Common myeloid progenitor, CD34-positive (primary cell): ENCODE results near the gene FAR2.

Source experiments
- CTCF ChIA-PET: fragments of 350-600 bp; sonication (Branson Sonifier 250); formaldehyde crosslinking; loops from one replicate; lab custom pipeline; 2021; ENCODE audit warnings: antibody characterized with exemption; lab: Charles Lee
- POLR2A ChIA-PET: fragments of 350-600 bp; sonication (Branson Sonifier 250); formaldehyde crosslinking; loops from one replicate; lab custom pipeline; 2021; ENCODE audit warnings: antibody characterized with exemption; lab: Charles Lee
- DNase-seq, 3 donors: peaks; one replicate each; pipeline versions ENCODE4 v3.0.0 to v3.0.0-alpha.2; 2013
- H3K27ac ChIP-seq, 2 experiments: 1 replicate in 1 of 2; 2 replicates in 1 of 2; pipeline ENCODE4 v1.7.0; 2013; ENCODE audit warnings: inconsistent platforms in 2 of 2, low read length in 2 of 2, mild to moderate bottlenecking in 2 of 2, low read depth in 1 of 2, moderate library complexity in 1 of 2; ENCODE audit not compliant: severe bottlenecking in 2 of 2, insufficient read depth in 1 of 2, poor library complexity in 1 of 2
- H3K27me3 ChIP-seq, 5 experiments: replicated peaks in 2 of 5; 1 replicate in 3 of 5; 2 replicates in 2 of 5; pipeline versions ENCODE4 v1.6.1 to v1.7.0; 2013; ENCODE audit warnings: low read length in 4 of 5, mild to moderate bottlenecking in 2 of 5, moderate library complexity in 2 of 5, inconsistent platforms in 1 of 5; ENCODE audit not compliant: insufficient read depth in 5 of 5, control insufficient read depth in 4 of 5
- H3K36me3 ChIP-seq, 4 experiments: 1 replicate in 2 of 4; 2 replicates in 2 of 4; pipeline versions ENCODE4 v1.6.1 to v1.7.0; 2013; ENCODE audit warnings: low read length in 3 of 4, control low read depth in 1 of 4, mild to moderate bottlenecking in 1 of 4; ENCODE audit not compliant: control insufficient read depth in 4 of 4, insufficient read depth in 4 of 4
- H3K4me1 ChIP-seq, 4 experiments: 1 replicate in 3 of 4; 2 replicates in 1 of 4; pipeline versions ENCODE4 v1.6.1 to v1.7.1; 2013; ENCODE audit warnings: low read length in 3 of 4, mild to moderate bottlenecking in 3 of 4, control low read depth in 1 of 4, inconsistent platforms in 1 of 4, moderate library complexity in 1 of 4; ENCODE audit not compliant: control insufficient read depth in 4 of 4, insufficient read depth in 4 of 4; ENCODE audit errors: control extremely low read depth in 1 of 4
- H3K4me3 ChIP-seq, 7 experiments: 1 replicate in 4 of 7; 2 replicates in 3 of 7; pipeline versions ENCODE4 v1.5.1 to v1.7.0; 2013; ENCODE audit warnings: mild to moderate bottlenecking in 7 of 7, low read length in 6 of 7, moderate library complexity in 6 of 7, inconsistent platforms in 2 of 7, low read depth in 2 of 7, control low read depth in 1 of 7; ENCODE audit not compliant: insufficient read depth in 4 of 7, control insufficient read depth in 1 of 7; ENCODE audit errors: extremely low read depth in 1 of 7
- H3K9me3 ChIP-seq, 5 experiments: 1 replicate in 4 of 5; 2 replicates in 1 of 5; pipeline versions ENCODE4 v1.6.1 to v1.7.1; 2013; ENCODE audit warnings: low read length in 4 of 5, mild to moderate bottlenecking in 2 of 5, inconsistent platforms in 1 of 5, low read depth in 1 of 5, moderate library complexity in 1 of 5; ENCODE audit not compliant: control insufficient read depth in 4 of 5, insufficient read depth in 2 of 5; ENCODE audit errors: control extremely low read depth in 1 of 5
- WGBS: methylation state at CpG from one replicate; pipeline ENCODE4 v1.1.5; 2013; ENCODE audit not compliant: insufficient coverage; 5-methylcytosine and 5-hydroxymethylcytosine counted together

The FAR2 gene

GRCh38 chr12:29365091-29365490 is 216.0 kb downstream of the FAR2 start:
- no peak overlapping the region for H3K27ac ChIP-seq
- H3K36me3 ChIP-seq = peaks cover 13 to 40% (median 26%) of the 10 kb centered on the region in 4 experiments
- peaks cover 0 to 2% (median 1%) of the 10 kb centered on the region in 5 experiments for H3K9me3 ChIP-seq
- ChIA-PET POLR2A (no interaction called here), CTCF (interaction anchor here (0.8 to 1.8 kb wide), 2 partner anchors 11 to 123 kb away, joined by 3 to 6 read pairs; no protein-coding TSS in a partner anchor)
- no peaks in the 10 kb centered on the region for H3K27me3 ChIP-seq
- no peak overlapping the region for H3K4me3 ChIP-seq
- DNase-seq = no peak
- no CpG with 5 or more reads among the region's 2 CpGs for WGBS
- no peaks in the 10 kb centered on the region for H3K4me1 ChIP-seq

GRCh38 chr12:29374012-29374411 is 224.9 kb downstream of the FAR2 start:
- Histone ChIP-seq H3K36me3 (peaks cover 0 to 26% (median 18%) of the 10 kb centered on the region in 4 experiments), H3K4me3 (no peak overlapping the region), H3K9me3 (no peaks in the 10 kb centered on the region), H3K27me3 (no peaks in the 10 kb centered on the region), H3K27ac (no peak overlapping the region), H3K4me1 (peaks cover 0 to 2% (median 0%) of the 10 kb centered on the region in 4 experiments)
- CTCF ChIA-PET = no interaction called here
- DNase-seq = no peak
- POLR2A ChIA-PET = no interaction called here
- 96% methylated on average over 2 of the region's 2 CpGs for WGBS

GRCh38 chr12:29374913-29375312 is 225.8 kb downstream of the FAR2 start:
- Histone ChIP-seq H3K9me3 (no peaks in the 10 kb centered on the region), H3K36me3 (peaks cover 0 to 19% (median 14%) of the 10 kb centered on the region in 4 experiments), H3K27me3 (no peaks in the 10 kb centered on the region), H3K4me1 (peaks cover under 1 to 9% (median 6%) of the 10 kb centered on the region in 4 experiments), H3K27ac (no peak overlapping the region), H3K4me3 (no peak overlapping the region)
- DNase-seq = no peak
- WGBS = 96% methylated on average over 2 of the region's 4 CpGs
- ChIA-PET CTCF (interaction anchor here (1.1 kb wide), 1 partner anchor 53 kb away, joined by 3 read pairs; no protein-coding TSS in a partner anchor), POLR2A (no interaction called here)

- H3K27me3 ChIP-seq = no peaks in the 10 kb centered on the region
- H3K4me1 ChIP-seq = peaks cover 4 to 15% (median 12%) of the 10 kb centered on the region in 4 experiments
- H3K9me3 ChIP-seq = no peaks in the 10 kb centered on the region
- no peak overlapping the region for H3K27ac ChIP-seq
- DNase-seq = no peak
- no peak overlapping the region for H3K4me3 ChIP-seq
- peaks cover 0 to 14% (median 13%) of the 10 kb centered on the region in 4 experiments for H3K36me3 ChIP-seq
- CTCF ChIA-PET = interaction anchor here (0.7 to 2.1 kb wide), 3 partner anchors 10 to 228 kb away, joined by 3 to 6 read pairs (median 3); no protein-coding TSS in a partner anchor
- POLR2A ChIA-PET = no interaction called here
- WGBS = 100% methylated on average over 2 of the region's 2 CpGs
Measured at GRCh38 chr12:29376118-29376517, 227.0 kb downstream of the FAR2 start.

GRCh38 chr12:29380536-29381523 is 231.8 kb downstream of the FAR2 start, which contains the start of gene ERGIC2:
TSS of gene ERGIC2 (minus strand) at chr12:29381172. CDS start at chr12:29371633, 9,539 bp downstream.
- H3K27ac ChIP-seq = peak within 1 kb of the TSS; percentile 97 to 98
- H3K27me3 ChIP-seq = no peaks in the 10 kb centered on the region
- ChIA-PET CTCF (interaction anchor here (1.7 kb wide), 1 partner anchor 63 kb away, joined by 4 read pairs; no protein-coding TSS in a partner anchor), POLR2A (interaction anchor here (0.6 kb wide), 1 partner anchor 259 kb away, joined by 3 read pairs; no protein-coding TSS in a partner anchor)
- WGBS = 0% methylated on average over 40 of the region's 55 CpGs
- no peaks in the 10 kb centered on the region for H3K9me3 ChIP-seq
- peaks cover 8 to 18% (median 16%) of the 10 kb centered on the region in 4 experiments for H3K4me1 ChIP-seq
- peak within 1 kb of the TSS; percentile 79 to 100 (median 100) for H3K4me3 ChIP-seq
- peak; percentile 99 to 100 (median 99) for DNase-seq
- peaks cover 0 to 11% (median 10%) of the 10 kb centered on the region in 4 experiments for H3K36me3 ChIP-seq

GRCh38 chr12:29382251-29382650 is 233.2 kb downstream of the FAR2 start:
- Histone ChIP-seq H3K9me3 (no peaks in the 10 kb centered on the region), H3K36me3 (peaks cover 0 to 6% (median 6%) of the 10 kb centered on the region in 4 experiments), H3K27ac (no peak overlapping the region), H3K27me3 (no peaks in the 10 kb centered on the region), H3K4me3 (peak overlapping the region in 1 of 7 experiments; percentile 100), H3K4me1 (peaks cover 8 to 18% (median 16%) of the 10 kb centered on the region in 4 experiments)
- CTCF ChIA-PET = no interaction called here
- no CpG with 5 or more reads among the region's 2 CpGs for WGBS
- DNase-seq = peak in 1 of 3 donors; percentile 4
- POLR2A ChIA-PET = no interaction called here
